Measurements from ENCODE around the gene PCDH18.

The PCDH18 gene

DNA sequence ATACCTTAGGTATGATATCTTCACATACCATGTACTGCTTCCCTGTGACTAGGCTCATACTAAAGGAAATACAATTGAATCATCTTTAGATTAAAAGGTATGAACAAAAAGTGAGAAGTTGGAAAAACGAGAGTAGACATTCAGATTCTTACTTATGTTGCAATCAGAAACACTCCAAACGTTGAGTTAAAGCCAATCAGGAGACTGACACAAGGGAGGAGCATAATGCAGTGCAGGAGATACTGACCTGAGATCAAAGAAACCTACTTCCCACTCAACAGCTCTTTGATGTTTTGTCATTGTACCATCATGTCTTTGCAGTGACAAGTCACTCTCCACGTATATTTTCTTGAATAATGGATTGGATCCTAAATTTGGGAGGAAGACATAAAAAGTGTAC is 8.9 kb upstream of the PCDH18 start:
- TF ChIP-seq ZC3H10 (CRISPR knock-in tag; IDR thresholded peaks at IDR 0.05) (no peak), GLIS3 (CRISPR knock-in tag; IDR thresholded peaks at IDR 0.05) (no peak), PPARA (CRISPR knock-in tag; IDR thresholded peaks at IDR 0.05; ENCODE audit: borderline replicate concordance) (no peak), SNAI2 (CRISPR knock-in tag; IDR thresholded peaks at IDR 0.05) (no peak), OSR1 (CRISPR knock-in tag; IDR thresholded peaks at IDR 0.05) (no peak), RARB (CRISPR knock-in tag; IDR thresholded peaks at IDR 0.05) (no peak), ISL1 (CRISPR knock-in tag; IDR thresholded peaks at IDR 0.05) (no peak), ZFP3 (CRISPR knock-in tag; IDR thresholded peaks at IDR 0.05) (no peak), ESRRG (CRISPR knock-in tag; IDR thresholded peaks at IDR 0.05) (no peak), ZNF8 (CRISPR knock-in tag; IDR thresholded peaks at IDR 0.05) (no peak), BACH2 (CRISPR knock-in tag; IDR thresholded peaks at IDR 0.05; ENCODE audit: borderline replicate concordance) (no peak), ZNF70 (CRISPR knock-in tag; IDR thresholded peaks at IDR 0.05) (no peak), ARNTL (CRISPR knock-in tag; IDR thresholded peaks at IDR 0.05; ENCODE audit: borderline replicate concordance, low read depth) (no peak), CSDC2 (CRISPR knock-in tag; IDR thresholded peaks at IDR 0.05) (no peak), ZNF565 (CRISPR knock-in tag; conservative IDR thresholded peaks at IDR 0.05; ENCODE audit: low read depth) (no peak)
- TF ChIP-seq, protein P1, sequence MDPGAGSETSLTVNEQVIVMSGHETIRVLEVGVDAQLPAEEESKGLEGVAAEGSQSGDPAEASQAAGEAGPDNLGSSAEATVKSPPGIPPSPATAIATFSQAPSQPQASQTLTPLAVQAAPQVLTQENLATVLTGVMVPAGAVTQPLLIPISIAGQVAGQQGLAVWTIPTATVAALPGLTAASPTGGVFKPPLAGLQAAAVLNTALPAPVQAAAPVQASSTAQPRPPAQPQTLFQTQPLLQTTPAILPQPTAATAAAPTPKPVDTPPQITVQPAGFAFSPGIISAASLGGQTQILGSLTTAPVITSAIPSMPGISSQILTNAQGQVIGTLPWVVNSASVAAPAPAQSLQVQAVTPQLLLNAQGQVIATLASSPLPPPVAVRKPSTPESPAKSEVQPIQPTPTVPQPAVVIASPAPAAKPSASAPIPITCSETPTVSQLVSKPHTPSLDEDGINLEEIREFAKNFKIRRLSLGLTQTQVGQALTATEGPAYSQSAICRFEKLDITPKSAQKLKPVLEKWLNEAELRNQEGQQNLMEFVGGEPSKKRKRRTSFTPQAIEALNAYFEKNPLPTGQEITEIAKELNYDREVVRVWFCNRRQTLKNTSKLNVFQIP (CRISPR knock-in tag; IDR thresholded peaks at IDR 0.05; ENCODE audit: borderline replicate concordance, low read depth): no peak
- TF ChIP-seq, protein P2, sequence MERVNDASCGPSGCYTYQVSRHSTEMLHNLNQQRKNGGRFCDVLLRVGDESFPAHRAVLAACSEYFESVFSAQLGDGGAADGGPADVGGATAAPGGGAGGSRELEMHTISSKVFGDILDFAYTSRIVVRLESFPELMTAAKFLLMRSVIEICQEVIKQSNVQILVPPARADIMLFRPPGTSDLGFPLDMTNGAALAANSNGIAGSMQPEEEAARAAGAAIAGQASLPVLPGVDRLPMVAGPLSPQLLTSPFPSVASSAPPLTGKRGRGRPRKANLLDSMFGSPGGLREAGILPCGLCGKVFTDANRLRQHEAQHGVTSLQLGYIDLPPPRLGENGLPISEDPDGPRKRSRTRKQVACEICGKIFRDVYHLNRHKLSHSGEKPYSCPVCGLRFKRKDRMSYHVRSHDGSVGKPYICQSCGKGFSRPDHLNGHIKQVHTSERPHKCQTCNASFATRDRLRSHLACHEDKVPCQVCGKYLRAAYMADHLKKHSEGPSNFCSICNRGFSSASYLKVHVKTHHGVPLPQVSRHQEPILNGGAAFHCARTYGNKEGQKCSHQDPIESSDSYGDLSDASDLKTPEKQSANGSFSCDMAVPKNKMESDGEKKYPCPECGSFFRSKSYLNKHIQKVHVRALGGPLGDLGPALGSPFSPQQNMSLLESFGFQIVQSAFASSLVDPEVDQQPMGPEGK (CRISPR knock-in tag; IDR thresholded peaks at IDR 0.05; ENCODE audit: borderline replicate concordance): no peak
- TF ChIP-seq, protein P3, sequence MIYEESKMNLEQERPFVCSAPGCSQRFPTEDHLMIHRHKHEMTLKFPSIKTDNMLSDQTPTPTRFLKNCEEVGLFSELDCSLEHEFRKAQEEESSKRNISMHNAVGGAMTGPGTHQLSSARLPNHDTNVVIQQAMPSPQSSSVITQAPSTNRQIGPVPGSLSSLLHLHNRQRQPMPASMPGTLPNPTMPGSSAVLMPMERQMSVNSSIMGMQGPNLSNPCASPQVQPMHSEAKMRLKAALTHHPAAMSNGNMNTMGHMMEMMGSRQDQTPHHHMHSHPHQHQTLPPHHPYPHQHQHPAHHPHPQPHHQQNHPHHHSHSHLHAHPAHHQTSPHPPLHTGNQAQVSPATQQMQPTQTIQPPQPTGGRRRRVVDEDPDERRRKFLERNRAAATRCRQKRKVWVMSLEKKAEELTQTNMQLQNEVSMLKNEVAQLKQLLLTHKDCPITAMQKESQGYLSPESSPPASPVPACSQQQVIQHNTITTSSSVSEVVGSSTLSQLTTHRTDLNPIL (CRISPR knock-in tag; IDR thresholded peaks at IDR 0.05; ENCODE audit: low read depth): no peak
- TF ChIP-seq, protein P4, sequence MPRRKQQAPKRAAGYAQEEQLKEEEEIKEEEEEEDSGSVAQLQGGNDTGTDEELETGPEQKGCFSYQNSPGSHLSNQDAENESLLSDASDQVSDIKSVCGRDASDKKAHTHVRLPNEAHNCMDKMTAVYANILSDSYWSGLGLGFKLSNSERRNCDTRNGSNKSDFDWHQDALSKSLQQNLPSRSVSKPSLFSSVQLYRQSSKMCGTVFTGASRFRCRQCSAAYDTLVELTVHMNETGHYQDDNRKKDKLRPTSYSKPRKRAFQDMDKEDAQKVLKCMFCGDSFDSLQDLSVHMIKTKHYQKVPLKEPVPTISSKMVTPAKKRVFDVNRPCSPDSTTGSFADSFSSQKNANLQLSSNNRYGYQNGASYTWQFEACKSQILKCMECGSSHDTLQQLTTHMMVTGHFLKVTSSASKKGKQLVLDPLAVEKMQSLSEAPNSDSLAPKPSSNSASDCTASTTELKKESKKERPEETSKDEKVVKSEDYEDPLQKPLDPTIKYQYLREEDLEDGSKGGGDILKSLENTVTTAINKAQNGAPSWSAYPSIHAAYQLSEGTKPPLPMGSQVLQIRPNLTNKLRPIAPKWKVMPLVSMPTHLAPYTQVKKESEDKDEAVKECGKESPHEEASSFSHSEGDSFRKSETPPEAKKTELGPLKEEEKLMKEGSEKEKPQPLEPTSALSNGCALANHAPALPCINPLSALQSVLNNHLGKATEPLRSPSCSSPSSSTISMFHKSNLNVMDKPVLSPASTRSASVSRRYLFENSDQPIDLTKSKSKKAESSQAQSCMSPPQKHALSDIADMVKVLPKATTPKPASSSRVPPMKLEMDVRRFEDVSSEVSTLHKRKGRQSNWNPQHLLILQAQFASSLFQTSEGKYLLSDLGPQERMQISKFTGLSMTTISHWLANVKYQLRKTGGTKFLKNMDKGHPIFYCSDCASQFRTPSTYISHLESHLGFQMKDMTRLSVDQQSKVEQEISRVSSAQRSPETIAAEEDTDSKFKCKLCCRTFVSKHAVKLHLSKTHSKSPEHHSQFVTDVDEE (CRISPR knock-in tag; IDR thresholded peaks at IDR 0.05): no peak
- ATAC-seq: no peak

DNA sequence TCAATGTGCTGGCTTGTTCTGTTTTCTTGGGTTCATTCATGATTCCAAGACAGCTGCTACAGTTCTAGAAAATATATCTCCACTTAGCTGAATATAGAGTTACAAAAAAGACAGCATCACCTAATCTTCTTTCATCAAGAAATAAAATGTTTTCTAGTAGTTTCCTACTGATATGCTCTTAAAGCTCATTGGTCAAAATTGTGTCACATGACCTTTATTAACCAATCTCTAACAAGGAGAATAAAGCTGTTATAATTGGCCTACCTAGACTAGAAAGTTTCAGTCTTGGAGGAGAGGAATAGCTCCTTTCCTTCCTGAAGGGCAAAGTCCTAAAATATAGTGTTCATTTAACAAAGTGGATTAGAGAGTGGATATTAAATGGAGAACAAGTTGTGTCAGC is 8.1 kb upstream of the PCDH18 start:
- ATAC-seq: no peak
- no peak for TF ChIP-seq BACH2 (CRISPR knock-in tag; IDR thresholded peaks at IDR 0.05; ENCODE audit: borderline replicate concordance)
- TF ChIP-seq, protein P4 (CRISPR knock-in tag; IDR thresholded peaks at IDR 0.05): no peak
- TF ChIP-seq PPARA (CRISPR knock-in tag; IDR thresholded peaks at IDR 0.05; ENCODE audit: borderline replicate concordance): no peak
- no peak for TF ChIP-seq ARNTL (CRISPR knock-in tag; IDR thresholded peaks at IDR 0.05; ENCODE audit: borderline replicate concordance, low read depth)
- TF ChIP-seq ESRRG (CRISPR knock-in tag; IDR thresholded peaks at IDR 0.05): no peak
- no peak for TF ChIP-seq ZNF565 (CRISPR knock-in tag; conservative IDR thresholded peaks at IDR 0.05; ENCODE audit: low read depth)
- no peak for TF ChIP-seq RARB (CRISPR knock-in tag; IDR thresholded peaks at IDR 0.05)
- TF ChIP-seq, protein P2 (CRISPR knock-in tag; IDR thresholded peaks at IDR 0.05; ENCODE audit: borderline replicate concordance): no peak
- TF ChIP-seq, protein P3 (CRISPR knock-in tag; IDR thresholded peaks at IDR 0.05; ENCODE audit: low read depth): no peak
- no peak for TF ChIP-seq ZFP30 (CRISPR knock-in tag; IDR thresholded peaks at IDR 0.05)
- TF ChIP-seq ZNF70 (CRISPR knock-in tag; IDR thresholded peaks at IDR 0.05): no peak
- TF ChIP-seq ZC3H10 (CRISPR knock-in tag; IDR thresholded peaks at IDR 0.05): no peak
- no peak for TF ChIP-seq GLIS3 (CRISPR knock-in tag; IDR thresholded peaks at IDR 0.05)
- TF ChIP-seq TCF4 (CRISPR knock-in tag; IDR thresholded peaks at IDR 0.05; ENCODE audit: borderline replicate concordance): no peak
- TF ChIP-seq, protein P5, sequence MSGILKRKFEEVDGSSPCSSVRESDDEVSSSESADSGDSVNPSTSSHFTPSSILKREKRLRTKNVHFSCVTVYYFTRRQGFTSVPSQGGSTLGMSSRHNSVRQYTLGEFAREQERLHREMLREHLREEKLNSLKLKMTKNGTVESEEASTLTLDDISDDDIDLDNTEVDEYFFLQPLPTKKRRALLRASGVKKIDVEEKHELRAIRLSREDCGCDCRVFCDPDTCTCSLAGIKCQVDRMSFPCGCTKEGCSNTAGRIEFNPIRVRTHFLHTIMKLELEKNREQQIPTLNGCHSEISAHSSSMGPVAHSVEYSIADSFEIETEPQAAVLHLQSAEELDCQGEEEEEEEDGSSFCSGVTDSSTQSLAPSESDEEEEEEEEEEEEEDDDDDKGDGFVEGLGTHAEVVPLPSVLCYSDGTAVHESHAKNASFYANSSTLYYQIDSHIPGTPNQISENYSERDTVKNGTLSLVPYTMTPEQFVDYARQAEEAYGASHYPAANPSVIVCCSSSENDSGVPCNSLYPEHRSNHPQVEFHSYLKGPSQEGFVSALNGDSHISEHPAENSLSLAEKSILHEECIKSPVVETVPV (CRISPR knock-in tag; IDR thresholded peaks at IDR 0.05): no peak
- TF ChIP-seq TOX (CRISPR knock-in tag; IDR thresholded peaks at IDR 0.05; ENCODE audit: borderline replicate concordance): no peak
